HG03571 (cell line): Measurements from ENCODE around the gene CAMTA1.

Experiments used
- ATAC-seq: cut with Tn5 transposase; IDR thresholded peaks from one replicate; pipeline ENCODE4 v1.9.1; 2021; ENCODE audit not compliant: unreplicated experiment

CAMTA1 gene

GRCh38 chr1:6996866-6997265 lies 211.6 kb downstream of the CAMTA1 start:
- ATAC-seq: no peak

GRCh38 chr1:6998267-6998666 lies 213.0 kb downstream of the CAMTA1 start:
- no peak for ATAC-seq

GRCh38 chr1:6999826-7000225 lies 214.6 kb downstream of the CAMTA1 start:
- no peak for ATAC-seq

- no peak for ATAC-seq
These were observed 215.5 kb downstream of the CAMTA1 start for GRCh38 chr1:7000720-7001119.

GRCh38 chr1:7002728-7003127 lies 217.5 kb downstream of the CAMTA1 start:
- no peak for ATAC-seq

- ATAC-seq: no peak
These were observed 218.4 kb downstream of the CAMTA1 start for GRCh38 chr1:7003676-7004075.

GRCh38 chr1:7004181-7004580 lies 218.9 kb downstream of the CAMTA1 start:
- ATAC-seq: no peak

GRCh38 chr1:7005762-7006161 lies 220.5 kb downstream of the CAMTA1 start:
- ATAC-seq: no peak

GRCh38 chr1:7006996-7007871 lies 222.0 kb downstream of the CAMTA1 start:
- ATAC-seq: no peak

GRCh38 chr1:7007902-7008301 lies 222.6 kb downstream of the CAMTA1 start:
- no peak for ATAC-seq

GRCh38 chr1:7008331-7008730 lies 223.1 kb downstream of the CAMTA1 start:
- no peak for ATAC-seq

GRCh38 chr1:7008975-7009740 lies 223.9 kb downstream of the CAMTA1 start:
- no peak for ATAC-seq

GRCh38 chr1:7009741-7010525 lies 224.7 kb downstream of the CAMTA1 start:
- no peak for ATAC-seq

- ATAC-seq: no peak
These were observed 225.4 kb downstream of the CAMTA1 start for GRCh38 chr1:7010534-7011200.

GRCh38 chr1:7011826-7012225 lies 226.6 kb downstream of the CAMTA1 start:
- ATAC-seq: no peak

- ATAC-seq: no peak
These were observed 227.2 kb downstream of the CAMTA1 start for GRCh38 chr1:7012461-7012924.

- no peak for ATAC-seq
These were observed 228.8 kb downstream of the CAMTA1 start for GRCh38 chr1:7013833-7014639.

GRCh38 chr1:7014640-7014930 lies 229.3 kb downstream of the CAMTA1 start:
- ATAC-seq: no peak

- ATAC-seq: no peak
These were observed 229.8 kb downstream of the CAMTA1 start for GRCh38 chr1:7015022-7015421.

- no peak for ATAC-seq
These were observed 233.1 kb downstream of the CAMTA1 start for GRCh38 chr1:7018351-7018750.
